Measurements from ENCODE around the gene HILPDA. TPM values are rescaled to one million over a fixed set of nuclear protein-coding genes. Genes with fewer than 3 reads are reported as not detected.

HILPDA gene
- polyA plus RNA-seq, 1 donor from 2014 or later: 16.6 TPM

GRCh38 chr7:128408709-128409595 is 46.7 kb upstream of the HILPDA start:
- H2AFZ ChIP-seq (ENCODE audit: low read depth, low read length): no peak overlapping the region
- peak overlapping the region; percentile 60 for H3K9ac ChIP-seq (ENCODE audit: low read length)
- TF ChIP-seq CTCF (IDR thresholded peaks at IDR 0.05; ENCODE audit: poor library complexity, severe bottlenecking) (no peak), POLR2AphosphoS5 (IDR thresholded peaks at IDR 0.05) (no peak), MXI1 (conservative IDR thresholded peaks at IDR 0.05; ENCODE audit: poor library complexity, severe bottlenecking) (no peak), SMC3 (conservative IDR thresholded peaks at IDR 0.05; ENCODE audit: poor library complexity) (no peak), EP300 (conservative IDR thresholded peaks at IDR 0.05; ENCODE audit: poor library complexity, severe bottlenecking) (no peak), EZH2 (IDR thresholded peaks at IDR 0.05; ENCODE audit: borderline replicate concordance, insufficient read depth, low read length, poor library complexity, severe bottlenecking) (no peak), TAF1 (IDR thresholded peaks at IDR 0.05; ENCODE audit: low read depth) (no peak), RAD21 (conservative IDR thresholded peaks at IDR 0.05) (no peak)
- TF ChIP-seq, protein P1, sequence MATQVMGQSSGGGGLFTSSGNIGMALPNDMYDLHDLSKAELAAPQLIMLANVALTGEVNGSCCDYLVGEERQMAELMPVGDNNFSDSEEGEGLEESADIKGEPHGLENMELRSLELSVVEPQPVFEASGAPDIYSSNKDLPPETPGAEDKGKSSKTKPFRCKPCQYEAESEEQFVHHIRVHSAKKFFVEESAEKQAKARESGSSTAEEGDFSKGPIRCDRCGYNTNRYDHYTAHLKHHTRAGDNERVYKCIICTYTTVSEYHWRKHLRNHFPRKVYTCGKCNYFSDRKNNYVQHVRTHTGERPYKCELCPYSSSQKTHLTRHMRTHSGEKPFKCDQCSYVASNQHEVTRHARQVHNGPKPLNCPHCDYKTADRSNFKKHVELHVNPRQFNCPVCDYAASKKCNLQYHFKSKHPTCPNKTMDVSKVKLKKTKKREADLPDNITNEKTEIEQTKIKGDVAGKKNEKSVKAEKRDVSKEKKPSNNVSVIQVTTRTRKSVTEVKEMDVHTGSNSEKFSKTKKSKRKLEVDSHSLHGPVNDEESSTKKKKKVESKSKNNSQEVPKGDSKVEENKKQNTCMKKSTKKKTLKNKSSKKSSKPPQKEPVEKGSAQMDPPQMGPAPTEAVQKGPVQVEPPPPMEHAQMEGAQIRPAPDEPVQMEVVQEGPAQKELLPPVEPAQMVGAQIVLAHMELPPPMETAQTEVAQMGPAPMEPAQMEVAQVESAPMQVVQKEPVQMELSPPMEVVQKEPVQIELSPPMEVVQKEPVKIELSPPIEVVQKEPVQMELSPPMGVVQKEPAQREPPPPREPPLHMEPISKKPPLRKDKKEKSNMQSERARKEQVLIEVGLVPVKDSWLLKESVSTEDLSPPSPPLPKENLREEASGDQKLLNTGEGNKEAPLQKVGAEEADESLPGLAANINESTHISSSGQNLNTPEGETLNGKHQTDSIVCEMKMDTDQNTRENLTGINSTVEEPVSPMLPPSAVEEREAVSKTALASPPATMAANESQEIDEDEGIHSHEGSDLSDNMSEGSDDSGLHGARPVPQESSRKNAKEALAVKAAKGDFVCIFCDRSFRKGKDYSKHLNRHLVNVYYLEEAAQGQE (IDR thresholded peaks at IDR 0.05; ENCODE audit: borderline replicate concordance): no peak
- H3K4me3 ChIP-seq (ENCODE audit: low read length): peak overlapping the region; percentile 79
- H3F3A ChIP-seq (ENCODE audit: insufficient read depth, low read length, poor library complexity, severe bottlenecking): peaks cover 3% of the 10 kb centered on the region
- no peaks in the 10 kb centered on the region for H4K20me1 ChIP-seq (ENCODE audit: insufficient read depth)
- peaks cover 35% of the 10 kb centered on the region for H3K27me3 ChIP-seq (ENCODE audit: insufficient read depth, low read depth, low read length)
- H3K9me3 ChIP-seq (ENCODE audit: low read length): no peaks in the 10 kb centered on the region
- no peak overlapping the region for H3K4me2 ChIP-seq (ENCODE audit: low read length)
- no peaks in the 10 kb centered on the region for H3K9me2 ChIP-seq (ENCODE audit: insufficient read depth, low read length)
- peaks cover 6% of the 10 kb centered on the region for H3K79me2 ChIP-seq (replicated peaks; ENCODE audit: insufficient read depth, low read length)
- no peak overlapping the region for H3K27ac ChIP-seq (ENCODE audit: low read length)
- no peaks in the 10 kb centered on the region for H3K36me3 ChIP-seq (ENCODE audit: insufficient read depth, low read length)

GRCh38 chr7:128409596-128410450 is 45.9 kb upstream of the HILPDA start, which contains the start of gene IMPDH1:
TSS of gene IMPDH1 (minus strand) at chr7:128409982. CDS start at chr7:128409901, 81 bp downstream.
- peak within 1 kb of the TSS; percentile 28 for H3K4me2 ChIP-seq (ENCODE audit: low read length)
- no peaks in the 10 kb centered on the region for H4K20me1 ChIP-seq (ENCODE audit: insufficient read depth)
- no peaks in the 10 kb centered on the region for H3K36me3 ChIP-seq (ENCODE audit: insufficient read depth, low read length)
- no peaks in the 10 kb centered on the region for H3K9me2 ChIP-seq (ENCODE audit: insufficient read depth, low read length)
- no peak for TF ChIP-seq EP300 (conservative IDR thresholded peaks at IDR 0.05; ENCODE audit: poor library complexity, severe bottlenecking)
- TF ChIP-seq POLR2AphosphoS5 (IDR thresholded peaks at IDR 0.05): no peak
- no peak for TF ChIP-seq MXI1 (conservative IDR thresholded peaks at IDR 0.05; ENCODE audit: poor library complexity, severe bottlenecking)
- no peak for TF ChIP-seq RAD21 (conservative IDR thresholded peaks at IDR 0.05)
- TF ChIP-seq CTCF (IDR thresholded peaks at IDR 0.05; ENCODE audit: poor library complexity, severe bottlenecking): no peak
- TF ChIP-seq EZH2 (IDR thresholded peaks at IDR 0.05; ENCODE audit: borderline replicate concordance, insufficient read depth, low read length, poor library complexity, severe bottlenecking): no peak
- TF ChIP-seq TAF1 (IDR thresholded peaks at IDR 0.05; ENCODE audit: low read depth): no peak
- TF ChIP-seq, protein P1 (IDR thresholded peaks at IDR 0.05; ENCODE audit: borderline replicate concordance): no peak
- TF ChIP-seq SMC3 (conservative IDR thresholded peaks at IDR 0.05; ENCODE audit: poor library complexity): no peak
- H3K9ac ChIP-seq (ENCODE audit: low read length): peak within 1 kb of the TSS; percentile 60
- H3K4me3 ChIP-seq (ENCODE audit: low read length): peak within 1 kb of the TSS; percentile 79
- no peaks in the 10 kb centered on the region for H3K9me3 ChIP-seq (ENCODE audit: low read length)
- peak within 1 kb of the TSS; percentile 6 for H2AFZ ChIP-seq (ENCODE audit: low read depth, low read length)
- peaks cover 3% of the 10 kb centered on the region for H3F3A ChIP-seq (ENCODE audit: insufficient read depth, low read length, poor library complexity, severe bottlenecking)
- peaks cover 35% of the 10 kb centered on the region for H3K27me3 ChIP-seq (ENCODE audit: insufficient read depth, low read depth, low read length)
- H3K27ac ChIP-seq (ENCODE audit: low read length): no peak within 1 kb of the TSS
- no peaks in the 10 kb centered on the region for H3K79me2 ChIP-seq (replicated peaks; ENCODE audit: insufficient read depth, low read length)
